H9 (cell line): ENCODE data around the gene SOX30. TPM values are rescaled to one million over a fixed set of nuclear protein-coding genes. Genes with fewer than 3 reads are reported as not detected.

Experiments used
- DNase-seq: peaks from one replicate; pipeline ENCODE4 v3.0.0-alpha.2; 2017
- H2AFZ ChIP-seq: one replicate; pipeline ENCODE4 v1.6.1; 2013; ENCODE audit warnings: mild to moderate bottlenecking, low read length, control low read depth, moderate library complexity
- H2AK5ac ChIP-seq: 2 replicates; pipeline ENCODE4 v1.6.1; 2013; ENCODE audit warnings: low read length, control low read depth, mixed read lengths; ENCODE audit not compliant: insufficient read length
- H2BK120ac ChIP-seq: one replicate; pipeline ENCODE4 v1.6.1; 2013; ENCODE audit warnings: low read depth, mild to moderate bottlenecking, low read length, control low read depth, inconsistent platforms; ENCODE audit not compliant: poor library complexity, severe bottlenecking
- H2BK12ac ChIP-seq: 2 replicates; pipeline ENCODE4 v1.6.1; 2013; ENCODE audit warnings: low read length, control low read depth, mixed read lengths, low read depth; ENCODE audit not compliant: insufficient read length
- H2BK15ac ChIP-seq: 2 replicates; pipeline ENCODE4 v1.6.1; 2013; ENCODE audit warnings: low read depth, low read length, control low read depth
- H2BK20ac ChIP-seq: one replicate; pipeline ENCODE4 v1.6.1; 2013; ENCODE audit warnings: low read depth, mild to moderate bottlenecking, low read length, control low read depth, inconsistent platforms; ENCODE audit not compliant: poor library complexity, severe bottlenecking
- H2BK5ac ChIP-seq: 2 replicates; pipeline ENCODE4 v1.6.1; 2013; ENCODE audit warnings: low read length, control low read depth, mixed read lengths; ENCODE audit not compliant: insufficient read length
- H3K14ac ChIP-seq: 2 replicates; pipeline ENCODE4 v1.6.1; 2013; ENCODE audit warnings: low read length, control low read depth; ENCODE audit not compliant: insufficient read depth
- H3K18ac ChIP-seq: 2 replicates; pipeline ENCODE4 v1.6.1; 2013; ENCODE audit warnings: low read depth, mild to moderate bottlenecking, mixed read lengths, low read length, control low read depth; ENCODE audit not compliant: insufficient read length
- H3K23ac ChIP-seq: 2 replicates; pipeline ENCODE4 v1.6.1; 2013; ENCODE audit warnings: low read length, control low read depth, mixed read lengths, low read depth; ENCODE audit not compliant: insufficient read length
- H3K23me2 ChIP-seq: 2 replicates; pipeline ENCODE4 v1.6.1; 2013; ENCODE audit warnings: low read depth, mild to moderate bottlenecking, mixed read lengths, low read length, control low read depth; ENCODE audit not compliant: insufficient read length, poor library complexity, severe bottlenecking
- H3K27ac ChIP-seq: 2 replicates; pipeline ENCODE4 v1.5.1; 2013; ENCODE audit warnings: low read length, control low read depth, mixed read lengths, low read depth; ENCODE audit not compliant: insufficient read length
- H3K27me3 ChIP-seq: 2 replicates; pipeline ENCODE4 v1.6.1; 2013; ENCODE audit warnings: low read length, control low read depth, inconsistent platforms; ENCODE audit not compliant: insufficient read depth
- H3K4ac ChIP-seq: 2 replicates; pipeline ENCODE4 v1.6.1; 2013; ENCODE audit warnings: low read depth, mild to moderate bottlenecking, control low read depth, inconsistent platforms, low read length, moderate library complexity
- H3K4me1 ChIP-seq: 2 replicates; pipeline ENCODE4 v1.6.1; 2013; ENCODE audit warnings: low read length, control low read depth, inconsistent platforms; ENCODE audit not compliant: insufficient read depth
- H3K4me2 ChIP-seq: 2 replicates; pipeline ENCODE4 v1.6.1; 2013; ENCODE audit warnings: low read length, control low read depth, mixed read lengths; ENCODE audit not compliant: insufficient read length, insufficient read depth
- H3K56ac ChIP-seq: 2 replicates; pipeline ENCODE4 v1.6.1; 2013; ENCODE audit warnings: low read depth, mild to moderate bottlenecking, mixed read lengths, low read length, control low read depth; ENCODE audit not compliant: insufficient read length
- H3K79me1 ChIP-seq: 2 replicates; pipeline ENCODE4 v1.6.1; 2013; ENCODE audit warnings: low read depth, mild to moderate bottlenecking, moderate library complexity, low read length, control low read depth, inconsistent platforms; ENCODE audit not compliant: insufficient read depth, poor library complexity, severe bottlenecking
- H3K79me2 ChIP-seq: 2 replicates; pipeline ENCODE4 v1.6.1; 2013; ENCODE audit warnings: low read length, control low read depth, inconsistent platforms; ENCODE audit not compliant: insufficient read depth
- H3K9ac ChIP-seq: 2 replicates; pipeline ENCODE4 v1.6.1; 2013; ENCODE audit warnings: low read length, control low read depth, mixed read lengths; ENCODE audit not compliant: insufficient read length; ENCODE audit errors: extremely low read depth
- H3K9me3 ChIP-seq: one replicate; pipeline ENCODE4 v1.6.1; 2013; ENCODE audit warnings: low read depth, low read length, inconsistent platforms; ENCODE audit not compliant: control insufficient read depth
- H3T11ph ChIP-seq: one replicate; pipeline ENCODE4 v1.6.1; 2013; ENCODE audit warnings: mild to moderate bottlenecking, low read length, control low read depth, inconsistent platforms
- H4K20me1 ChIP-seq: one replicate; pipeline ENCODE4 v1.6.1; 2013; ENCODE audit not compliant: control insufficient read depth, insufficient read length, insufficient read depth
- H4K5ac ChIP-seq: 2 replicates; pipeline ENCODE4 v1.6.1; 2013; ENCODE audit warnings: low read depth, mild to moderate bottlenecking, mixed read lengths, low read length, control low read depth; ENCODE audit not compliant: insufficient read length
- H4K8ac ChIP-seq: replicated peaks from 2 replicates; pipeline ENCODE4 v1.6.1; 2013; ENCODE audit warnings: low read length, control low read depth, mixed read lengths, low read depth; ENCODE audit not compliant: insufficient read length
- H4K91ac ChIP-seq: 2 replicates; pipeline ENCODE4 v1.6.1; 2013; ENCODE audit warnings: low read depth, mild to moderate bottlenecking, moderate library complexity, mixed read lengths, low read length, control low read depth; ENCODE audit not compliant: insufficient read length
- H3K27ac Mint-ChIP-seq, 3 experiments: 2 replicates in 2 of 3; 3 replicates in 1 of 3; pipeline ENCODE4 v1.8.0; 2020 to 2021; ENCODE audit warnings: mixed read lengths in 3 of 3, mild to moderate bottlenecking in 1 of 3, moderate library complexity in 1 of 3
- H3K27me3 Mint-ChIP-seq: 2 replicates; pipeline ENCODE4 v1.8.0; 2021; ENCODE audit warnings: low read depth, mild to moderate bottlenecking, moderate library complexity, mixed read lengths
- H3K36me3 Mint-ChIP-seq, 3 experiments: 2 replicates in 2 of 3; 3 replicates in 1 of 3; pipeline ENCODE4 v1.8.0; 2020 to 2021; ENCODE audit warnings: low read depth in 3 of 3, mixed read lengths in 3 of 3; ENCODE audit not compliant: insufficient read depth in 1 of 3
- H3K4me1 Mint-ChIP-seq, 2 experiments: 2 replicates each; pipeline ENCODE4 v1.8.0; 2020; ENCODE audit warnings: mixed read lengths in 2 of 2
- H3K4me3 Mint-ChIP-seq, 2 experiments: 2 replicates in 1 of 2; 3 replicates in 1 of 2; pipeline ENCODE4 v1.8.0; 2020 to 2021; ENCODE audit warnings: mild to moderate bottlenecking in 2 of 2, mixed read lengths in 2 of 2, moderate library complexity in 1 of 2
- H3K9me3 Mint-ChIP-seq, 2 experiments: 2 replicates in 1 of 2; 3 replicates in 1 of 2; pipeline ENCODE4 v1.8.0; 2020; ENCODE audit warnings: mild to moderate bottlenecking in 2 of 2, mixed read lengths in 2 of 2, moderate library complexity in 1 of 2
- WGBS: extraction: QIAGEN DNeasy Blood & Tissue Kit; methylation state at CpG from one replicate; pipeline ENCODE4 v1.1.7; 2013; ENCODE audit warnings: missing lambda C conversion rate, low lambda C conversion rate, mixed read lengths; ENCODE audit not compliant: insufficient read length; ENCODE audit errors: extremely low coverage; 5-methylcytosine and 5-hydroxymethylcytosine counted together
- total RNA-seq: library from RNA; stranded (reverse); gene quantifications from 2 replicates; pipeline ENCODE4 v1.2.1, GENCODE V29; 2021
- TF ChIP-seq, protein P1 (sequence below): fragments of 200-600 bp; sonication (generic); conservative IDR thresholded peaks from 3 replicates; pipeline ENCODE4 v1.8.0; 2021; ENCODE audit warnings: antibody characterized with exemption, mild to moderate bottlenecking

The SOX30 gene
- total RNA-seq, 1 experiment from 2014 or later: not detected

DNA sequence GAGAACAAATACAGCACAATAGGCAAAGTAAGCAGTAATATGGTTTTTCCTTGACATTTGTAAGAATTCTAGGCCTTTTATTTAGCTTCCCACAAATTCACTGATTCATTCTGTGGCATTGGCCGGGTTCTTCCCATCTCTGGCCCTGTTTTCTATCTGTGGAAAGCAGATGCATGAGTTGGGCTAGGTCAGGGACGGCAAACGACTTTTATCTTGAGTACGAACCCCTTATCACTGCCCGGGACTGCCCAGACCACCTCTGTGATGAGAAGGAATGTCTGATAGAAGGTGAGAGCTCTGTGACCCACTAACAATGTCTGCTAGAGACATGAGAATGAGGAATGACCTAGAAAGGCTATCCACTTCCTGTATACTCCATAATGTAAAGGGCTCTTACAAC is 41.2 kb downstream of the SOX30 start:
- Histone ChIP-seq H3K9me3 (no peaks in the 10 kb centered on the region), H2BK15ac (no peak overlapping the region), H3K27me3 (no peaks in the 10 kb centered on the region), H4K8ac (no peak overlapping the region), H3K14ac (no peak overlapping the region), H4K91ac (no peak overlapping the region), H4K5ac (no peak overlapping the region), H3K79me2 (no peaks in the 10 kb centered on the region), H2BK20ac (no peak overlapping the region), H2AK5ac (no peak overlapping the region), H3K4ac (no peak overlapping the region), H3K27ac (no peak overlapping the region), H3K23me2 (no peaks in the 10 kb centered on the region), H3T11ph (no peak overlapping the region), H2BK120ac (no peak overlapping the region), H2AFZ (no peak overlapping the region), H3K4me2 (no peak overlapping the region), H3K4me1 (no peaks in the 10 kb centered on the region), H3K23ac (no peak overlapping the region), H3K56ac (no peak overlapping the region), H2BK5ac (no peak overlapping the region), H4K20me1 (no peaks in the 10 kb centered on the region), H3K9ac (no peak overlapping the region), H2BK12ac (no peak overlapping the region), H3K18ac (no peak overlapping the region), H3K79me1 (no peaks in the 10 kb centered on the region)
- no CpG with 5 or more reads among the region's 5 CpGs for WGBS
- H3K27me3 Mint-ChIP-seq: no peaks in the 10 kb centered on the region
- no peak for DNase-seq
- H3K36me3 Mint-ChIP-seq: no peaks in the 10 kb centered on the region
- H3K4me3 Mint-ChIP-seq: no peak overlapping the region
- H3K4me1 Mint-ChIP-seq: no peaks in the 10 kb centered on the region
- TF ChIP-seq, protein P1, sequence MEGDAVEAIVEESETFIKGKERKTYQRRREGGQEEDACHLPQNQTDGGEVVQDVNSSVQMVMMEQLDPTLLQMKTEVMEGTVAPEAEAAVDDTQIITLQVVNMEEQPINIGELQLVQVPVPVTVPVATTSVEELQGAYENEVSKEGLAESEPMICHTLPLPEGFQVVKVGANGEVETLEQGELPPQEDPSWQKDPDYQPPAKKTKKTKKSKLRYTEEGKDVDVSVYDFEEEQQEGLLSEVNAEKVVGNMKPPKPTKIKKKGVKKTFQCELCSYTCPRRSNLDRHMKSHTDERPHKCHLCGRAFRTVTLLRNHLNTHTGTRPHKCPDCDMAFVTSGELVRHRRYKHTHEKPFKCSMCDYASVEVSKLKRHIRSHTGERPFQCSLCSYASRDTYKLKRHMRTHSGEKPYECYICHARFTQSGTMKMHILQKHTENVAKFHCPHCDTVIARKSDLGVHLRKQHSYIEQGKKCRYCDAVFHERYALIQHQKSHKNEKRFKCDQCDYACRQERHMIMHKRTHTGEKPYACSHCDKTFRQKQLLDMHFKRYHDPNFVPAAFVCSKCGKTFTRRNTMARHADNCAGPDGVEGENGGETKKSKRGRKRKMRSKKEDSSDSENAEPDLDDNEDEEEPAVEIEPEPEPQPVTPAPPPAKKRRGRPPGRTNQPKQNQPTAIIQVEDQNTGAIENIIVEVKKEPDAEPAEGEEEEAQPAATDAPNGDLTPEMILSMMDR: no peak
- no peak overlapping the region for H3K27ac Mint-ChIP-seq
- no peaks in the 10 kb centered on the region for H3K9me3 Mint-ChIP-seq
